Neuronal stem cell (in vitro differentiated cells): ENCODE data around the gene DPH6.

Source experiments
- DNase-seq: peaks from one replicate; pipeline ENCODE4 v3.0.0-alpha.2; 2013; ENCODE audit warnings: low spot score
- H2AFZ ChIP-seq: one replicate; pipeline ENCODE4 v1.6.1; 2013; ENCODE audit warnings: mild to moderate bottlenecking, low read length, inconsistent platforms
- H2AK5ac ChIP-seq: 2 replicates; pipeline ENCODE4 v1.6.1; 2013; ENCODE audit warnings: low read depth, mild to moderate bottlenecking, inconsistent platforms, low read length, moderate library complexity, mixed read lengths
- H2BK120ac ChIP-seq: 2 replicates; pipeline ENCODE4 v1.6.1; 2013; ENCODE audit warnings: low read depth, mild to moderate bottlenecking, inconsistent platforms, low read length, moderate library complexity, mixed read lengths
- H2BK12ac ChIP-seq: one replicate; pipeline ENCODE4 v1.6.1; 2013; ENCODE audit warnings: low read length, inconsistent platforms
- H2BK15ac ChIP-seq: 2 replicates; pipeline ENCODE4 v1.6.1; 2013; ENCODE audit warnings: mild to moderate bottlenecking, low read length, inconsistent platforms, mixed read lengths
- H2BK5ac ChIP-seq: one replicate; pipeline ENCODE4 v1.6.1; 2013; ENCODE audit warnings: inconsistent platforms, mild to moderate bottlenecking, low read length, moderate library complexity
- H3K14ac ChIP-seq: one replicate; pipeline ENCODE4 v1.6.1; 2013; ENCODE audit warnings: low read length, inconsistent platforms
- H3K18ac ChIP-seq: 2 replicates; pipeline ENCODE4 v1.6.1; 2013; ENCODE audit warnings: low read length, inconsistent platforms
- H3K23ac ChIP-seq: 2 replicates; pipeline ENCODE4 v1.6.1; 2013; ENCODE audit warnings: low read depth, mild to moderate bottlenecking, mixed read lengths, low read length, inconsistent platforms; ENCODE audit not compliant: poor library complexity
- H3K27ac ChIP-seq: replicated peaks from 3 replicates; pipeline ENCODE4 v1.5.1; 2013; ENCODE audit warnings: low read length, inconsistent platforms
- H3K27me3 ChIP-seq, 3 experiments: 2 replicates each; pipeline ENCODE4 v1.6.1; 2013; ENCODE audit warnings: low read length in 3 of 3, mild to moderate bottlenecking in 2 of 3, inconsistent platforms in 1 of 3, low read depth in 1 of 3, mixed read lengths in 1 of 3, moderate library complexity in 1 of 3; ENCODE audit not compliant: control insufficient read depth in 3 of 3, insufficient read depth in 3 of 3
- H3K36me3 ChIP-seq, 2 donors: replicated peaks in 1 of 2; 2 replicates each; pipeline ENCODE4 v1.6.1; 2013; ENCODE audit warnings: low read length in 2 of 2; ENCODE audit not compliant: control insufficient read depth in 2 of 2, insufficient read depth in 2 of 2
- H3K4ac ChIP-seq: 2 replicates; pipeline ENCODE4 v1.6.1; 2013; ENCODE audit warnings: inconsistent platforms, mild to moderate bottlenecking, low read length, moderate library complexity
- H3K4me1 ChIP-seq, 2 donors: 1 replicate in 1 of 2; 2 replicates in 1 of 2; pipeline ENCODE4 v1.6.1; 2013; ENCODE audit warnings: low read length in 2 of 2, low read depth in 1 of 2; ENCODE audit not compliant: control insufficient read depth in 2 of 2, insufficient read depth in 1 of 2
- H3K4me2 ChIP-seq: one replicate; pipeline ENCODE4 v1.6.1; 2013; ENCODE audit warnings: mild to moderate bottlenecking, low read length, inconsistent platforms; ENCODE audit not compliant: insufficient read depth, poor library complexity, severe bottlenecking
- H3K4me3 ChIP-seq, 2 donors: 2 replicates each; pipeline ENCODE4 v1.5.1; 2013; ENCODE audit warnings: low read length in 2 of 2, mild to moderate bottlenecking in 2 of 2, inconsistent platforms in 1 of 2, moderate library complexity in 1 of 2
- H3K79me1 ChIP-seq: one replicate; pipeline ENCODE4 v1.6.1; 2013; ENCODE audit warnings: low read depth, mild to moderate bottlenecking, inconsistent platforms, low read length, moderate library complexity
- H3K9ac ChIP-seq: one replicate; pipeline ENCODE4 v1.6.1; 2013; ENCODE audit warnings: mild to moderate bottlenecking, low read depth, low read length, inconsistent platforms; ENCODE audit not compliant: poor library complexity
- H3K9me3 ChIP-seq, 2 donors: replicated peaks in 1 of 2; 2 replicates each; pipeline versions ENCODE3 to v1.6.1; 2013; ENCODE audit warnings: low read length in 2 of 2, mild to moderate bottlenecking in 2 of 2, inconsistent platforms in 1 of 2, low read depth in 1 of 2, mixed read lengths in 1 of 2, moderate library complexity in 1 of 2; ENCODE audit not compliant: control insufficient read depth in 2 of 2, insufficient read depth in 1 of 2
- H4K8ac ChIP-seq: one replicate; pipeline ENCODE4 v1.6.1; 2013; ENCODE audit warnings: low read depth, mild to moderate bottlenecking, inconsistent platforms, low read length, moderate library complexity
- H4K91ac ChIP-seq: one replicate; pipeline ENCODE4 v1.6.1; 2013; ENCODE audit warnings: low read length, low read depth, mild to moderate bottlenecking, inconsistent platforms; ENCODE audit not compliant: poor library complexity
- WGBS, 2 donors: extraction: QIAGEN DNeasy Blood & Tissue Kit; methylation state at CpG; one replicate each; pipeline ENCODE4 v1.1.7; 2013; ENCODE audit warnings: missing lambda C conversion rate in 2 of 2, mixed read lengths in 1 of 2; ENCODE audit not compliant: insufficient read length in 2 of 2, insufficient replicate concordance in 1 of 2; ENCODE audit errors: extremely low coverage in 2 of 2; 5-methylcytosine and 5-hydroxymethylcytosine counted together

DPH6 gene

DNA sequence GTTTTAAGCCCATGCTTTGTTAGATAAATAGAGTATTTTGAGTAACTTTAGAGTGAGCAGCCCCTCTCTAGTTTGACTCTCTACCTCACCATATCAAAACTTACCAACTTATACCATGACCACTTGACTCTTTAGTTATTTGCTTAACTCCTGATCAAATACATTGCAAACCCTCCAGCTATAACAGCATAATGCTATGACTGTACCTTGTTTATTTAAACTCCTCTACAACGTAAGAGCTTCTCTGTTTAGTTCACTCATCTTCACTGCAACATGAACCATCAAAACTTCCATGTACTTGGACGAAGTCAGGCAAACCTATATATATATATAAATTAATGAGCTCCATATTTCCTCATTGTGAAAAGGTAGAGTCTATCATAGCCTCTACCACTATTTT is 218.2 kb downstream of the DPH6 start:
- Histone ChIP-seq H3K79me1 (no peaks in the 10 kb centered on the region), H2AFZ (no peak overlapping the region), H4K91ac (no peak overlapping the region), H3K36me3 (no peaks in the 10 kb centered on the region), H2BK5ac (no peak overlapping the region), H3K27ac (no peak overlapping the region), H3K27me3 (no peaks in the 10 kb centered on the region), H3K9me3 (no peaks in the 10 kb centered on the region), H3K23ac (no peak overlapping the region), H3K4me2 (no peak overlapping the region), H3K4me1 (peaks cover 0 to 3% of the 10 kb centered on the region in 2 donors), H4K8ac (no peak overlapping the region), H3K9ac (no peak overlapping the region), H3K18ac (no peak overlapping the region), H3K4ac (no peak overlapping the region), H2BK120ac (no peak overlapping the region), H2BK15ac (no peak overlapping the region), H3K4me3 (no peak overlapping the region), H3K14ac (no peak overlapping the region), H2BK12ac (no peak overlapping the region), H2AK5ac (no peak overlapping the region)
- no peak for DNase-seq
- no CpG with 5 or more reads among the region's 2 CpGs for WGBS, 2 donors

DNA sequence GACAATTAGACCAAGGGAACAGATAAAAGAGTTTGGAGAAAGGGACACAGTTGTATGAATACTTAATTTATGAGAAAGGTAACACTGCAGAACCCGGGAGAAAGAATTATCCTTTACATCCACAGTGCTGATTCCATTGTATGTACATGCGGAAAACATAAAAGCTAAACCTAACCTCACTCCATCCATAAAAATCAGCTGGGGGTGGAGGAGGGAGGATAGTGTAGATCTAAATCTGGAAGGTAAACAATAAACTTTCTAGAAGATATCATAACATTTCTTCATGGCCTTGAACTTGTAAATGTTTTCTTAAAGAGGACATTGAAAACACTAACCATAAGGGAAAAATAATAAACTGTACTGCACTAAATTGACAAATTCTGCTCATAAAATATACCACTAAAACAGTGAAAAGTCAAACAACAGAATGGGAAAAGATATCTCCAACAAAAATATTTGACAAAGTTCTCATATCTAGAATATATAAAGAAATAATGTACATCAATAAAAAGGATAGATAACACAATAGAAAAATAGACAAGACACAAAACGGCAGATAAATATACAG is 220.5 kb downstream of the DPH6 start:
- no peaks in the 10 kb centered on the region for H3K9me3 ChIP-seq
- no peak overlapping the region for H2BK12ac ChIP-seq
- no peak overlapping the region for H3K9ac ChIP-seq
- H3K4me3 ChIP-seq, result no peak overlapping the region
- H3K23ac ChIP-seq, result no peak overlapping the region
- peaks cover 0 to 3% of the 10 kb centered on the region in 2 donors for H3K4me1 ChIP-seq
- no peaks in the 10 kb centered on the region for H3K79me1 ChIP-seq
- H3K27me3 ChIP-seq, result no peaks in the 10 kb centered on the region
- H2AFZ ChIP-seq, result no peak overlapping the region
- no peak overlapping the region for H3K27ac ChIP-seq
- H3K14ac ChIP-seq, result no peak overlapping the region
- DNase-seq, result no peak
- H4K8ac ChIP-seq, result no peak overlapping the region
- H2BK120ac ChIP-seq, result no peak overlapping the region
- no CpG with 5 or more reads among the region's 3 CpGs for WGBS, 2 donors
- no peaks in the 10 kb centered on the region for H3K36me3 ChIP-seq
- H3K18ac ChIP-seq, result no peak overlapping the region
- no peak overlapping the region for H2AK5ac ChIP-seq
- no peak overlapping the region for H4K91ac ChIP-seq
- no peak overlapping the region for H2BK15ac ChIP-seq
- H3K4ac ChIP-seq, result no peak overlapping the region
- no peak overlapping the region for H2BK5ac ChIP-seq
- no peak overlapping the region for H3K4me2 ChIP-seq

DNA sequence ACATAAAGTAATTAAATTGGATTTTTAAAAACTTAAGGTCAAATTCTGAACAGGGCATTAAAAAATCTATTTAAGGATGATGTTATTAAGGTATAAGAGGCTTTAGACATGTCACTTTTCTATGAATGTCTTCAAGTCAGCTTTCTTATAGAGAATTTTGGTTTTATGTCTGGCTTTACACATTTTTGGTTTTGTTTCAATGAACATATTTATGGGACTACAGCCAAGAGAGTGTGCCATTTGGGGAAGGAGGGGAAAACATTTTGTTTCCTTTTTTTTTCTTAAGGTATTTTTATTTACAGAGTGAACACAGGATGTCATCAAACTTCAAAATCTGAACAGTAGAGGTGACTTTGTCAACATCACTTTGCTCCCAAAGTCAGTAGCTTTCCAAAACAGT is 222.8 kb downstream of the DPH6 start:
- Histone ChIP-seq H2BK5ac (no peak overlapping the region), H2AFZ (no peak overlapping the region), H2AK5ac (no peak overlapping the region), H3K27me3 (no peaks in the 10 kb centered on the region), H3K9ac (no peak overlapping the region), H4K8ac (no peak overlapping the region), H3K4me2 (no peak overlapping the region), H3K36me3 (no peaks in the 10 kb centered on the region), H2BK12ac (no peak overlapping the region), H3K79me1 (no peaks in the 10 kb centered on the region), H2BK15ac (no peak overlapping the region), H2BK120ac (no peak overlapping the region), H3K4ac (no peak overlapping the region), H3K23ac (no peak overlapping the region), H4K91ac (no peak overlapping the region), H3K4me1 (no peaks in the 10 kb centered on the region), H3K27ac (no peak overlapping the region), H3K4me3 (no peak overlapping the region), H3K14ac (no peak overlapping the region), H3K18ac (no peak overlapping the region), H3K9me3 (no peaks in the 10 kb centered on the region)
- no peak for DNase-seq

DNA sequence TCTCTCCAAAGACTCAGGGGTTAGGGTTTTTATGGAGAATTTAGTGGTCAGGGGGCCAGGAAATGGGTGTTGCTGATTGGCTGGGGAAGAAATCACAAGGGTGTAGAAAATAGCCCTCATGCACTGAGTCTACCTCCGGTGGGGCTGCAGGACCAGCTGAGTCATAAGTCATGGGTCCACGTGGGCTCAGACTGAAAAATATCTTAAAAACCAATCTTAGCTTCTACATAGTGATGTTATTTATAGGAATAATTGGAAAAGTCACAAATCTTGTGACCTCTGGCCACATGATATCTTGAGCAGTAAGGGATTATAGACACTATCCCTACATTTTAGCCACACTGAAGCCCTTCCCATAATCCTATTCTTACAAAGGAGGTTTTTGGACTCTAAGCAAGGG is 224.0 kb downstream of the DPH6 start:
- no CpG with 5 or more reads among the region's 2 CpGs for WGBS, 2 donors
- Histone ChIP-seq H3K23ac (no peak overlapping the region), H2BK120ac (no peak overlapping the region)

More for the DNA sequence above, 224.0 kb downstream of the DPH6 start:
- H2BK5ac ChIP-seq, result no peak overlapping the region
- H4K91ac ChIP-seq, result no peak overlapping the region
- H3K36me3 ChIP-seq, result no peaks in the 10 kb centered on the region
- H3K4ac ChIP-seq, result no peak overlapping the region
- H3K18ac ChIP-seq, result no peak overlapping the region
- no peaks in the 10 kb centered on the region for H3K9me3 ChIP-seq
- no peak overlapping the region for H3K27ac ChIP-seq
- no peak overlapping the region for H3K14ac ChIP-seq
- no peak overlapping the region for H2BK12ac ChIP-seq
- no peak overlapping the region for H3K4me3 ChIP-seq
- H3K9ac ChIP-seq, result no peak overlapping the region
- H2BK15ac ChIP-seq, result no peak overlapping the region
- H3K27me3 ChIP-seq, result no peaks in the 10 kb centered on the region
- no peak overlapping the region for H2AFZ ChIP-seq
- no peak overlapping the region for H2AK5ac ChIP-seq
- no peak for DNase-seq
- H3K79me1 ChIP-seq, result no peaks in the 10 kb centered on the region
- H4K8ac ChIP-seq, result no peak overlapping the region
- no peaks in the 10 kb centered on the region for H3K4me1 ChIP-seq
- H3K4me2 ChIP-seq, result no peak overlapping the region
